IMR-90 (cell line): Measurements from ENCODE around the gene DNAI2. TPM values are rescaled to one million over a fixed set of nuclear protein-coding genes. Genes with fewer than 3 reads are reported as not detected.

ENCODE experiments used
- ATAC-seq: fragments of 200-7000 bp; cut with Tn5 transposase; 2 replicates; pipeline ENCODE4 v1.9.1; 2020; ENCODE audit warnings: low read depth, mild to moderate bottlenecking, moderate library complexity
- BruUV-seq: library from RNA; stranded (reverse); fragments of 400-500 nt; replicated peaks from 2 replicates; lab custom pipeline; 2021; lab: Mats Ljungman, UMichigan
- CTCF ChIA-PET: fragments of 300-600 bp; formaldehyde crosslinking; extraction: SDS; loops from one replicate; lab custom pipeline; 2021; ENCODE audit warnings: antibody characterized with exemption; lab: Yijun Ruan, JAX
- POLR2A ChIA-PET: fragments of 300-600 bp; sonication (Branson Sonifier 250); formaldehyde crosslinking; loops from one replicate; lab custom pipeline; 2022; ENCODE audit warnings: antibody characterized with exemption; ENCODE audit not compliant: unreplicated experiment; lab: Charles Lee
- DNase-seq: peaks from one replicate; pipeline ENCODE4 v3.0.0; 2013
- H2AFZ ChIP-seq: replicated peaks from 2 replicates; pipeline ENCODE3; 2013; ENCODE audit warnings: low read length, mild to moderate bottlenecking; ENCODE audit not compliant: poor library complexity
- H2AK5ac ChIP-seq: 2 replicates; pipeline ENCODE4 v1.6.1; 2013; ENCODE audit warnings: low read depth, low read length, inconsistent platforms
- H2AK9ac ChIP-seq: replicated peaks from 2 replicates; pipeline ENCODE3; 2013; ENCODE audit warnings: mild to moderate bottlenecking, low read depth, low read length, moderate library complexity; ENCODE audit not compliant: poor library complexity
- H2BK120ac ChIP-seq: 2 replicates; pipeline ENCODE4 v1.6.1; 2013; ENCODE audit warnings: low read depth, low read length, inconsistent platforms
- H2BK15ac ChIP-seq: 3 replicates; pipeline ENCODE4 v1.6.1; 2013; ENCODE audit warnings: low read depth, low read length, inconsistent platforms
- H2BK20ac ChIP-seq: 2 replicates; pipeline ENCODE4 v1.6.1; 2013; ENCODE audit warnings: low read depth, mild to moderate bottlenecking, inconsistent platforms, low read length, moderate library complexity
- H2BK5ac ChIP-seq: 2 replicates; pipeline ENCODE4 v1.6.1; 2013; ENCODE audit warnings: mild to moderate bottlenecking, low read depth, low read length, inconsistent platforms; ENCODE audit not compliant: poor library complexity, severe bottlenecking
- H3K14ac ChIP-seq: replicated peaks from 2 replicates; pipeline ENCODE4 v1.6.1; 2013; ENCODE audit warnings: low read depth, low read length, inconsistent platforms
- H3K18ac ChIP-seq: 2 replicates; pipeline ENCODE4 v1.6.1; 2013; ENCODE audit warnings: low read depth, low read length, control low read depth
- H3K23ac ChIP-seq: 2 replicates; pipeline ENCODE4 v1.6.1; 2013; ENCODE audit warnings: low read depth, low read length, inconsistent platforms
- H3K27ac ChIP-seq: 2 replicates; pipeline ENCODE4 v1.5.1; 2013; ENCODE audit warnings: mild to moderate bottlenecking, control low read depth, low read length; ENCODE audit not compliant: insufficient read depth
- H3K27me3 ChIP-seq: 2 replicates; pipeline ENCODE4 v1.6.1; 2013; ENCODE audit warnings: low read length; ENCODE audit not compliant: control insufficient read depth, insufficient read depth
- H3K36me3 ChIP-seq: 2 replicates; pipeline ENCODE4 v1.6.1; 2013; ENCODE audit warnings: low read length, mixed read lengths; ENCODE audit not compliant: control insufficient read depth, insufficient read depth
- H3K4ac ChIP-seq: 2 replicates; pipeline ENCODE4 v1.6.1; 2013; ENCODE audit warnings: low read depth, low read length, inconsistent platforms
- H3K4me1 ChIP-seq: 2 replicates; pipeline ENCODE4 v1.6.1; 2013; ENCODE audit warnings: low read length, mixed read lengths; ENCODE audit not compliant: control insufficient read depth, insufficient read depth
- H3K4me2 ChIP-seq: 2 replicates; pipeline ENCODE4 v1.6.1; 2013; ENCODE audit warnings: low read depth, mild to moderate bottlenecking, control low read depth, low read length, moderate library complexity
- H3K4me3 ChIP-seq: 2 replicates; pipeline ENCODE4 v1.5.1; 2013; ENCODE audit warnings: low read depth, mild to moderate bottlenecking, control low read depth, low read length, moderate library complexity; ENCODE audit not compliant: insufficient read depth
- H3K56ac ChIP-seq: 2 replicates; pipeline ENCODE4 v1.6.1; 2013; ENCODE audit warnings: low read length, inconsistent platforms; ENCODE audit not compliant: insufficient read depth; ENCODE audit errors: extremely low read depth
- H3K79me1 ChIP-seq, 2 experiments: 2 replicates each; pipeline ENCODE4 v1.6.1; 2013; ENCODE audit warnings: low read length in 2 of 2, inconsistent platforms in 1 of 2, low read depth in 1 of 2
- H3K9ac ChIP-seq: 2 replicates; pipeline ENCODE4 v1.6.1; 2013; ENCODE audit warnings: low read depth, low read length, control low read depth
- H3K9me1 ChIP-seq: 2 replicates; pipeline ENCODE4 v1.6.1; 2013; ENCODE audit warnings: low read length, inconsistent platforms; ENCODE audit not compliant: insufficient read depth
- H3K9me3 ChIP-seq: 2 replicates; pipeline ENCODE4 v1.6.1; 2013; ENCODE audit warnings: low read length; ENCODE audit not compliant: control insufficient read depth, insufficient read depth
- H4K20me1 ChIP-seq: 2 replicates; pipeline ENCODE4 v1.6.1; 2013; ENCODE audit warnings: low read length, inconsistent platforms; ENCODE audit not compliant: insufficient read depth
- H4K5ac ChIP-seq: 2 replicates; pipeline ENCODE4 v1.6.1; 2013; ENCODE audit warnings: mild to moderate bottlenecking, low read depth, low read length, control low read depth
- H4K8ac ChIP-seq, 2 experiments: 2 replicates each; pipeline ENCODE4 v1.6.1; 2013; ENCODE audit warnings: low read depth in 2 of 2, low read length in 2 of 2, control low read depth in 1 of 2, inconsistent platforms in 1 of 2
- H4K91ac ChIP-seq: 2 replicates; pipeline ENCODE4 v1.6.1; 2013; ENCODE audit warnings: low read depth, low read length, inconsistent platforms; ENCODE audit not compliant: insufficient read depth
- BHLHE40 ChIP-seq: fragments of 150-350 bp; IDR thresholded peaks from 2 replicates; pipeline ENCODE4 v1.6.1; 2016; ENCODE audit warnings: mild to moderate bottlenecking, low read depth, low read length
- CEBPB ChIP-seq: IDR thresholded peaks from 2 replicates; pipeline ENCODE4 v1.6.1; 2012; ENCODE audit warnings: low read depth, low read length, improper control_type of control experiment
- CHD1 ChIP-seq: IDR thresholded peaks from 2 replicates; pipeline ENCODE4 v1.6.1; 2012; ENCODE audit warnings: low read depth, low read length, improper control_type of control experiment
- ELK1 ChIP-seq: fragments of 150-350 bp; IDR thresholded peaks from 2 replicates; pipeline ENCODE4 v1.6.1; 2016; ENCODE audit warnings: low read depth, mild to moderate bottlenecking, low read length, moderate library complexity, borderline replicate concordance
- FOS ChIP-seq: fragments of 150-350 bp; IDR thresholded peaks from 2 replicates; pipeline ENCODE4 v1.6.1; 2016; ENCODE audit warnings: low read depth, low read length
- MAFK ChIP-seq: IDR thresholded peaks from 2 replicates; pipeline ENCODE4 v1.6.1; 2012; ENCODE audit warnings: low read depth, low read length, improper control_type of control experiment
- MAZ ChIP-seq: IDR thresholded peaks from 2 replicates; pipeline ENCODE4 v1.6.1; 2012; ENCODE audit warnings: low read depth, mild to moderate bottlenecking, low read length, improper control_type of control experiment, moderate library complexity, borderline replicate concordance
- MXI1 ChIP-seq: IDR thresholded peaks from 2 replicates; pipeline ENCODE4 v1.6.1; 2012; ENCODE audit warnings: low read depth, mild to moderate bottlenecking, low read length, moderate library complexity, borderline replicate concordance
- NFE2L2 ChIP-seq: fragments of 150-350 bp; IDR thresholded peaks from 2 replicates; pipeline ENCODE4 v1.6.1; 2016; ENCODE audit warnings: low read depth, mild to moderate bottlenecking, low read length
- POLR2A ChIP-seq: IDR thresholded peaks from 2 replicates; pipeline ENCODE4 v1.6.1; 2012; ENCODE audit warnings: mild to moderate bottlenecking, low read depth, low read length
- RCOR1 ChIP-seq: IDR thresholded peaks from 2 replicates; pipeline ENCODE4 v1.6.1; 2012; ENCODE audit warnings: mild to moderate bottlenecking, low read length, improper control_type of control experiment; ENCODE audit not compliant: insufficient replicate concordance
- WGBS, 2 experiments: methylation state at CpG; one replicate each; pipeline versions ENCODE4 v1.1.5 to v1.1.7; 2013; ENCODE audit warnings: missing lambda C conversion rate in 2 of 2; ENCODE audit not compliant: insufficient read length in 1 of 2; ENCODE audit errors: extremely low coverage in 2 of 2; 5-methylcytosine and 5-hydroxymethylcytosine counted together
- dilution Hi-C: fragments of 300-500 bp; cut with HindIII; formaldehyde crosslinking; loops from one replicate; pipeline ENCODE4 v1.14.3; 2018; ENCODE audit warnings: low sequenced_read_pairs; ENCODE audit not compliant: unreplicated experiment
- in situ Hi-C: fragments of 300-500 bp; cut with MboI; formaldehyde crosslinking; loops from 3 replicates; pipeline ENCODE4 v1.14.3; 2019; ENCODE audit warnings: low sequenced_read_pairs, inconsistent platforms, mixed read lengths
- intact Hi-C: fragments of 100-400 bp; cut with micrococcal nuclease; formaldehyde crosslinking; loops from 2 replicates; pipeline ENCODE4 v1.10.0; 2022
- polyA plus RNA-seq, 3 experiments: library from polyadenylated mRNA; depleted of rRNA; stranded (reverse); fragments of >200 nt; gene quantifications; 2 replicates each; pipeline ENCODE4 v1.2.3, GENCODE V29; 2012; ENCODE audit warnings: low replicate concordance in 1 of 3
- total RNA-seq: library from RNA; depleted of rRNA; stranded (reverse); fragments of >200 nt; gene quantifications from 2 replicates; pipeline ENCODE4 v1.2.3, GENCODE V29; 2012
- TF ChIP-seq, protein P1 (sequence below): conservative IDR thresholded peaks from 2 replicates; pipeline ENCODE4 v1.5.1; 2012; ENCODE audit warnings: mild to moderate bottlenecking, low read depth, low read length, improper control_type of control experiment
- TF ChIP-seq, protein P2 (sequence below): fragments of 150-350 bp; IDR thresholded peaks from 2 replicates; pipeline ENCODE4 v1.6.1; 2017; ENCODE audit warnings: mild to moderate bottlenecking, antibody characterized with exemption, low read length, low read depth

The DNAI2 gene
- total and polyA plus RNA-seq, 2 of the 4 experiments (the other 2 are of a cell fraction), result not detected

- H3K27ac ChIP-seq, result no peak overlapping the region
- no peaks in the 10 kb centered on the region for H3K9me1 ChIP-seq
- H3K14ac ChIP-seq, result no peak overlapping the region
- BruUV-seq, result no TSS peak
- no peaks in the 10 kb centered on the region for H3K79me1 ChIP-seq
- H3K9ac ChIP-seq, result no peak overlapping the region
- no peak overlapping the region for H2AK5ac ChIP-seq
- H3K18ac ChIP-seq, result no peak overlapping the region
- no peak overlapping the region for H3K4ac ChIP-seq
- H3K56ac ChIP-seq, result no peak overlapping the region
- H4K5ac ChIP-seq, result no peak overlapping the region
- no peak overlapping the region for H3K4me3 ChIP-seq
- H2BK5ac ChIP-seq, result no peak overlapping the region
- H3K4me1 ChIP-seq, result no peaks in the 10 kb centered on the region
- H4K8ac ChIP-seq, result no peak overlapping the region
- no peaks in the 10 kb centered on the region for H4K20me1 ChIP-seq
- no peaks in the 10 kb centered on the region for H3K36me3 ChIP-seq
- H2AK9ac ChIP-seq, result no peak overlapping the region
- 90% methylated on average over 2 of the region's 6 CpGs; no CpG with 5 or more reads in 1 of the 2 experiments for WGBS, 2 experiments
- H3K9me3 ChIP-seq, result no peaks in the 10 kb centered on the region
- H2BK15ac ChIP-seq, result no peak overlapping the region
- dilution Hi-C loops (no loop called here), intact Hi-C loops (no loop called here), in situ Hi-C loops (no loop called here)
- no peak overlapping the region for H2BK120ac ChIP-seq
- no peaks in the 10 kb centered on the region for H3K27me3 ChIP-seq
- TF ChIP-seq, protein P1, sequence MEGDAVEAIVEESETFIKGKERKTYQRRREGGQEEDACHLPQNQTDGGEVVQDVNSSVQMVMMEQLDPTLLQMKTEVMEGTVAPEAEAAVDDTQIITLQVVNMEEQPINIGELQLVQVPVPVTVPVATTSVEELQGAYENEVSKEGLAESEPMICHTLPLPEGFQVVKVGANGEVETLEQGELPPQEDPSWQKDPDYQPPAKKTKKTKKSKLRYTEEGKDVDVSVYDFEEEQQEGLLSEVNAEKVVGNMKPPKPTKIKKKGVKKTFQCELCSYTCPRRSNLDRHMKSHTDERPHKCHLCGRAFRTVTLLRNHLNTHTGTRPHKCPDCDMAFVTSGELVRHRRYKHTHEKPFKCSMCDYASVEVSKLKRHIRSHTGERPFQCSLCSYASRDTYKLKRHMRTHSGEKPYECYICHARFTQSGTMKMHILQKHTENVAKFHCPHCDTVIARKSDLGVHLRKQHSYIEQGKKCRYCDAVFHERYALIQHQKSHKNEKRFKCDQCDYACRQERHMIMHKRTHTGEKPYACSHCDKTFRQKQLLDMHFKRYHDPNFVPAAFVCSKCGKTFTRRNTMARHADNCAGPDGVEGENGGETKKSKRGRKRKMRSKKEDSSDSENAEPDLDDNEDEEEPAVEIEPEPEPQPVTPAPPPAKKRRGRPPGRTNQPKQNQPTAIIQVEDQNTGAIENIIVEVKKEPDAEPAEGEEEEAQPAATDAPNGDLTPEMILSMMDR, result no peak
- no peak for TF ChIP-seq BHLHE40
- TF ChIP-seq MXI1, result no peak
- no peak for TF ChIP-seq CHD1
- no peak for TF ChIP-seq MAZ
- TF ChIP-seq NFE2L2, result no peak
- TF ChIP-seq POLR2A, result no peak
- TF ChIP-seq FOS, result no peak
- TF ChIP-seq, protein P2, sequence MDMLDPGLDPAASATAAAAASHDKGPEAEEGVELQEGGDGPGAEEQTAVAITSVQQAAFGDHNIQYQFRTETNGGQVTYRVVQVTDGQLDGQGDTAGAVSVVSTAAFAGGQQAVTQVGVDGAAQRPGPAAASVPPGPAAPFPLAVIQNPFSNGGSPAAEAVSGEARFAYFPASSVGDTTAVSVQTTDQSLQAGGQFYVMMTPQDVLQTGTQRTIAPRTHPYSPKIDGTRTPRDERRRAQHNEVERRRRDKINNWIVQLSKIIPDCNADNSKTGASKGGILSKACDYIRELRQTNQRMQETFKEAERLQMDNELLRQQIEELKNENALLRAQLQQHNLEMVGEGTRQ, result no peak
- TF ChIP-seq CEBPB, result no peak
- TF ChIP-seq MAFK, result no peak
- TF ChIP-seq ELK1, result no peak
- TF ChIP-seq RCOR1, result no peak
- ATAC-seq, result no peak
- H4K91ac ChIP-seq, result no peak overlapping the region
- H3K4me2 ChIP-seq, result no peak overlapping the region
- H3K23ac ChIP-seq, result no peak overlapping the region
- DNase-seq, result no peak
- CTCF ChIA-PET, result no interaction called here
- no peak overlapping the region for H2AFZ ChIP-seq
- POLR2A ChIA-PET, result no interaction called here
- H2BK20ac ChIP-seq, result no peak overlapping the region
Observed at GRCh38 chr17:74226252-74226651, 47.8 kb upstream of the DNAI2 start.
